ENCODE measurements around the gene CRTAC1. TPM values are rescaled to one million over a fixed set of nuclear protein-coding genes. Genes with fewer than 3 reads are reported as not detected.

The CRTAC1 gene
- total RNA-seq, 4 donors from 2014 or later, result 4.0 to 8.7 (median 5.0) TPM

DNA sequence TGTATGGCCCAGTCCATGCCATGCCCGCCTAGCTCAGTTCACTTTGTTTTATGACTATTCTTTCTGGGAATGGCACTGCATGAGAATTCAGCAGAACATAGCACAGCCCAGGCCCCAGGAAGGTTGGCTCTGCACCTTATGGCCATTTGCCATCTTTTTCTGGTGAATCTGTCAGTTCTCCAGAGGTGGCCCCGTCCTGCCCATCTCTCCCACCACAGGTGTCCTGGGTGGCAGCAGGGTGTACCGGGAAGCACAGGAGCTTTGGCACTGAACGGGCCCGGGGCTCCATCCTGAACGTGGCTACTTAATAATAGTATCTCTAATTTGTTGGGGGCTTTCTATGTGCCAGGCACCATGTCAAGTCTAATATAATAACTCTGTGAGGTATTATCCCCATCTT, 156.1 kb downstream of the CRTAC1 start:
- intact Hi-C loops (cut with DNase I), result no loop called here
- Histone ChIP-seq H3K27me3 (peaks cover 0 to 30% (median 0%) of the 10 kb centered on the region in 4 donors), H3K36me3 (no peaks in the 10 kb centered on the region), H3K4me3 (no peak overlapping the region), H3K27ac (replicated peaks in 1 of 4) (no peak overlapping the region), H3K4me1 (peaks cover 2 to 5% (median 5%) of the 10 kb centered on the region in 4 donors), H3K9me3 (no peaks in the 10 kb centered on the region)
- 68% methylated on average over 6 of the region's 6 CpGs for WGBS
- DNase-seq (ENCODE audit: extremely low spot score), result no peak
- TF ChIP-seq POLR2A (IDR thresholded peaks at IDR 0.05; ENCODE audit: low read depth) (no peak), POLR2AphosphoS5 (IDR thresholded peaks at IDR 0.05) (no peak)

DNA sequence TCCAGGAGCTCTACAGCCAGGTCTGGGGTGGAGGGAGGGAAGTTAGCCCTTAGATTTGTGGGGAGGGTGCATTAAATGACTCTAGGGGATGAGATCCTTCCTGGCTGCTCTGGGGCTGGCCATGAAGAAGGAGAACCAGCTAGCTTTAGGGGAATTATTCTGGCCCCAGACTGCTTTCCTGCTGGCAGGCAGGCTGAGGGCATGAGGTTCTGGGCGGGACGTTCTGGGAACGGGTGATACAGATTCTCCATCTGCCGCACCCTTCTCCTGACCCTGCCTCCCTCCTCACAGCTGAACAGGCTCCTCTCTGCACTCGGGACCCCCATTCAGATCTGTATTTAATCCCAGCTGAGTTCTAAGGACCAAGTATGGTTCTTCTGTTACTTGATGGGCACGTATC, 156.9 kb downstream of the CRTAC1 start:
- 69% methylated on average over 6 of the region's 6 CpGs for WGBS
- intact Hi-C loops (cut with DNase I), result no loop called here
- TF ChIP-seq POLR2AphosphoS5 (IDR thresholded peaks at IDR 0.05), result no peak
- Histone ChIP-seq H3K4me1 (peaks cover 9 to 12% (median 11%) of the 10 kb centered on the region in 4 donors), H3K27me3 (peaks cover 0 to 30% (median 0%) of the 10 kb centered on the region in 4 donors), H3K36me3 (no peaks in the 10 kb centered on the region), H3K4me3 (no peak overlapping the region), H3K9me3 (no peaks in the 10 kb centered on the region), H3K27ac (replicated peaks in 1 of 4) (no peak overlapping the region)
- DNase-seq (ENCODE audit: extremely low spot score), result no peak

DNA sequence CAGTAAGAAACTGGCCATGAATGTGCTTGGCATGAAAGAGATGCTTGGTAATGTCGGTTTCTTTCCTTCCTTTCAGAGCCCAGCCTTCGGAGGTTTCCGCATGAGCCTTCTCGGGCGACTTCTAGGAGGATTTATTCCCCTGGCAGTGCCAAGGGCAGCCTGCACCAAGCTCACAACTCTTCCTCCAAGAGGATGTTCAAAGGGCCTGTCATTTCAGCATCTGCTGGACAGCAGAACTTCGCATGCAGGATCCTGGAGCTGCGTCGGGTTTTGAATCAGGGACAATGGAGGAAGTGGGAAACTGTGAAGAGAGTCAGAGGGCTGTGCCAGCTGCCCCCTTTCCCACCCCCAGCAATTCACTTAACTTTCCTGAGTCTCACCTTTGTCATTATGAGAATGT, 159.4 kb downstream of the CRTAC1 start:
- H3K4me1 ChIP-seq, result peaks cover 11 to 15% (median 12%) of the 10 kb centered on the region in 4 donors
- TF ChIP-seq POLR2AphosphoS5 (IDR thresholded peaks at IDR 0.05) (no peak), EP300 (IDR thresholded peaks at IDR 0.05) (no peak), POLR2A (IDR thresholded peaks at IDR 0.05; ENCODE audit: low read depth) (no peak)
- TF ChIP-seq, protein P1, sequence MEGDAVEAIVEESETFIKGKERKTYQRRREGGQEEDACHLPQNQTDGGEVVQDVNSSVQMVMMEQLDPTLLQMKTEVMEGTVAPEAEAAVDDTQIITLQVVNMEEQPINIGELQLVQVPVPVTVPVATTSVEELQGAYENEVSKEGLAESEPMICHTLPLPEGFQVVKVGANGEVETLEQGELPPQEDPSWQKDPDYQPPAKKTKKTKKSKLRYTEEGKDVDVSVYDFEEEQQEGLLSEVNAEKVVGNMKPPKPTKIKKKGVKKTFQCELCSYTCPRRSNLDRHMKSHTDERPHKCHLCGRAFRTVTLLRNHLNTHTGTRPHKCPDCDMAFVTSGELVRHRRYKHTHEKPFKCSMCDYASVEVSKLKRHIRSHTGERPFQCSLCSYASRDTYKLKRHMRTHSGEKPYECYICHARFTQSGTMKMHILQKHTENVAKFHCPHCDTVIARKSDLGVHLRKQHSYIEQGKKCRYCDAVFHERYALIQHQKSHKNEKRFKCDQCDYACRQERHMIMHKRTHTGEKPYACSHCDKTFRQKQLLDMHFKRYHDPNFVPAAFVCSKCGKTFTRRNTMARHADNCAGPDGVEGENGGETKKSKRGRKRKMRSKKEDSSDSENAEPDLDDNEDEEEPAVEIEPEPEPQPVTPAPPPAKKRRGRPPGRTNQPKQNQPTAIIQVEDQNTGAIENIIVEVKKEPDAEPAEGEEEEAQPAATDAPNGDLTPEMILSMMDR (IDR thresholded peaks at IDR 0.05), result no peak
- intact Hi-C loops (cut with DNase I), result no loop called here
- no peak overlapping the region for H3K27ac ChIP-seq (replicated peaks in 1 of 4)
- DNase-seq (ENCODE audit: extremely low spot score), result no peak
- no peaks in the 10 kb centered on the region for H3K9me3 ChIP-seq
- no peaks in the 10 kb centered on the region for H3K36me3 ChIP-seq
- H3K27me3 ChIP-seq, result peaks cover 0 to 21% (median 0%) of the 10 kb centered on the region in 4 donors
- WGBS, result 84% methylated on average over 8 of the region's 8 CpGs
- H3K4me3 ChIP-seq, result no peak overlapping the region

DNA sequence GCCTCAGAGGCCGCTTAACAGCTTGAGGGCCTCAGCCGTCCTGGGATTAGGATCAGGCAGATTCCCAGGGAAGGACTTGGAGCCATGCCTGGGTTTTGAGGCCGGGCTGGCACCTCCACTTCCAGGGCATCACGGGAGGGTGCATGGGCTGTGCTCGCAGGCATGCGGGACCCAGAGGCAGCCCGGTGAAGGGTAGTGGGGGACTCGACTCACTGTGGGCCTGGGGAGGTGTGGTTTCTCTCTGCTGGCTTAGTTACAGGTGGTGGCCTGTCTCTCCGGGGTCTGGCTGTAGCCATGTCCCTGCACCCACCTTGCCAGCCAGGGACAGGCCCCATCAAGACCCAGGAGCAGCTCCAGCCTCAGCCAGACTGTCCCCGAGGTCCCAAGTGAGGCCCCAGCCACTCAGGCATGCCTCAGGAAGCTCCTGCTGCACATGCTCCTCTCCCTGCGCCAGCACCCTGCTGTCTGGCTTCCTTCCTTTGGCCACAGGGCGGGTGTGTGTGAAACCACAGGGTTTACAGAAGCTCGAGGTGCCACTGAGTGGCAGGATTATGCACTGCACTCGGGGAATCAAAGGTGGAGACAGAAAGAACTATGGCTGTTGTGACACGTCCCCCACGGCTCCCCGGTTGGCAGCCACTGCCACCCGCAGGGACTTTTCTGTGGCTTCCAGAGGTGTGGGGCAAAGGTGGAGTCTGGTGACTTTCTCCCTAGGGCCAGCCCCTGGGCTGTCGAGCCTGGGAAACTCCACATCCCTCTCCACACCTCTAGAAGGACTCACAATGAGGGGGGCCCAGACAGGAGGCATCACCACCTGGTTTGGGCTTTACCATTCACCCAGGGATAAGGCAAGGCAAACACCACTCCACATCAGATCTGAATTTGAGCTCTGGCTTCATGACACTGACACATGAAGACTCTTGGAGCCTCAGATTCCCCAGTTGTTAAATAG, 161.1 kb downstream of the CRTAC1 start:
- DNase-seq (ENCODE audit: extremely low spot score), result no peak
- H3K27me3 ChIP-seq, result peaks cover 0 to 27% (median 0%) of the 10 kb centered on the region in 4 donors
- H3K9me3 ChIP-seq, result no peaks in the 10 kb centered on the region
- no peaks in the 10 kb centered on the region for H3K36me3 ChIP-seq
- peak overlapping the region in 1 of 4 donors; percentile 36 for H3K27ac ChIP-seq (replicated peaks in 1 of 4)
- intact Hi-C loops (cut with DNase I), result loop anchor here (1.0 kb wide), 1 partner anchor 77 kb away; no protein-coding TSS in a partner anchor
- H3K4me3 ChIP-seq, result no peak overlapping the region
- peaks cover 11 to 15% (median 12%) of the 10 kb centered on the region in 4 donors for H3K4me1 ChIP-seq
- WGBS, result 13% methylated on average over 10 of the region's 19 CpGs
- TF ChIP-seq EP300 (IDR thresholded peaks at IDR 0.05), result no peak
- TF ChIP-seq, protein P1 (IDR thresholded peaks at IDR 0.05), result peak; percentile 64 to 82 (median 81)
- TF ChIP-seq POLR2AphosphoS5 (IDR thresholded peaks at IDR 0.05), result peak in 1 of 2 donors; percentile 51

DNA sequence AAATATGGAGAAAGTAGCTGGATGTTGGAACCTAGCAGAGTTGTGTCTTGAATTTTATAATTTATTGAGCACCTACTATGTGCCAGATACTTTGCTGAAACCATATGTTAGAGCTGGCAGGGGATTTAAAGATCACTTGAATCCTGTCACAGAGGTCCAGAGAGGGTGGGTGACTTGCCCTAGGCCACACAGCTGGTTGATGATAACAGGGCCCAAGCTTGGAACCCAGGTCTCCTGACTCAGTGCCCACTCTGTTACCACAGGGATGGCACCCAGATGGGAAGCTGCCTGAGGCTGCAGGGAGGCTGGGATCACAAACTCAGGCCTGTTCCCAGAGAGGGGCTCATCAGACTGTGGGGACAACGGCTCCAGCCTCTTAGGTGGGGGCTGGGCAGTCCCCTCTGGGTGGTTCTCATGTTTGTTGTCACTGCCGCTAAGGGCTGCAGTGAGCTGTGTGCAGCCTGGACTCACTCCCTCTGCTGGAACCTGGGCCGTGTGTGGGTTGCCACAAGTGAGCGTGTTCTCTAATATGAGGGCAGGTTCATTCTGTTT, 162.2 kb downstream of the CRTAC1 start:
- intact Hi-C loops (cut with DNase I), result no loop called here
- no peak overlapping the region for H3K27ac ChIP-seq (replicated peaks in 1 of 4)
- WGBS, result 40% methylated on average over 1 of the region's 4 CpGs

More for the DNA sequence above, 162.2 kb downstream of the CRTAC1 start:
- Histone ChIP-seq H3K36me3 (no peaks in the 10 kb centered on the region), H3K4me3 (no peak overlapping the region), H3K4me1 (peaks cover 11 to 15% (median 12%) of the 10 kb centered on the region in 4 donors), H3K27me3 (peaks cover 0 to 35% (median 0%) of the 10 kb centered on the region in 4 donors), H3K9me3 (no peaks in the 10 kb centered on the region)
- TF ChIP-seq, protein P1 (IDR thresholded peaks at IDR 0.05), result no peak
- TF ChIP-seq POLR2AphosphoS5 (IDR thresholded peaks at IDR 0.05) (no peak), POLR2A (IDR thresholded peaks at IDR 0.05; ENCODE audit: low read depth) (no peak), EP300 (IDR thresholded peaks at IDR 0.05) (no peak)
- DNase-seq (ENCODE audit: extremely low spot score), result no peak
